ENCODE data around the gene SRGAP3. TPM values are rescaled to one million over a fixed set of nuclear protein-coding genes. Genes with fewer than 3 reads are reported as not detected.

SRGAP3 gene
- total RNA-seq, 4 donors from 2014 or later, result 13.7 to 27.7 (median 18.5) TPM

- WGBS, 2 donors, result 89 to 90% methylated on average over 2 of the region's 2 CpGs
- TF ChIP-seq POLR2A (IDR thresholded peaks at IDR 0.05) (no peak), CTCF (IDR thresholded peaks at IDR 0.05) (no peak)
These were observed 242.2 kb downstream of the SRGAP3 start for GRCh38 chr3:9007213-9007612.

GRCh38 chr3:9000041-9000440, 249.4 kb downstream of the SRGAP3 start:
- TF ChIP-seq POLR2A (IDR thresholded peaks at IDR 0.05) (no peak), CTCF (IDR thresholded peaks at IDR 0.05) (no peak)
- no peak overlapping the region for H3K4me3 ChIP-seq (ENCODE audit: low read depth, poor library complexity, severe bottlenecking)
- no peak for DNase-seq (ENCODE audit: low spot score in 2 of 2)
- intact Hi-C loops (cut with DNase I; ENCODE audit: low total_unique reads), result no loop called here

More at GRCh38 chr3:9007213-9007612, 242.2 kb downstream of the SRGAP3 start:
- no peak overlapping the region for H3K4me3 ChIP-seq (ENCODE audit: low read depth, poor library complexity, severe bottlenecking)
- intact Hi-C loops (cut with DNase I; ENCODE audit: low total_unique reads), result no loop called here
- DNase-seq (ENCODE audit: low spot score in 2 of 2), result no peak

- TF ChIP-seq POLR2A (IDR thresholded peaks at IDR 0.05) (no peak), CTCF (IDR thresholded peaks at IDR 0.05) (no peak)
- intact Hi-C loops (cut with DNase I; ENCODE audit: low total_unique reads), result no loop called here
- DNase-seq (ENCODE audit: low spot score in 2 of 2), result peak in 1 of 2 donors; percentile 21
- no peak overlapping the region for H3K4me3 ChIP-seq (ENCODE audit: low read depth, poor library complexity, severe bottlenecking)
- WGBS, 2 donors, result 75 to 77% methylated on average over 3 of the region's 3 CpGs
These were observed 252.3 kb downstream of the SRGAP3 start for GRCh38 chr3:8997151-8997550.

- TF ChIP-seq POLR2A (IDR thresholded peaks at IDR 0.05) (no peak), CTCF (IDR thresholded peaks at IDR 0.05) (no peak)
These were observed 252.7 kb downstream of the SRGAP3 start for GRCh38 chr3:8996681-8997121.

GRCh38 chr3:8996216-8996615, 253.2 kb downstream of the SRGAP3 start:
- intact Hi-C loops (cut with DNase I; ENCODE audit: low total_unique reads), result no loop called here
- TF ChIP-seq CTCF (IDR thresholded peaks at IDR 0.05) (no peak), POLR2A (IDR thresholded peaks at IDR 0.05) (no peak)
- WGBS, 2 donors, result 75 to 76% methylated on average over 2 of the region's 2 CpGs
- no peak overlapping the region for H3K4me3 ChIP-seq (ENCODE audit: low read depth, poor library complexity, severe bottlenecking)
- DNase-seq (ENCODE audit: low spot score in 2 of 2), result peak in 1 of 2 donors; percentile 36

More at GRCh38 chr3:8996681-8997121, 252.7 kb downstream of the SRGAP3 start:
- intact Hi-C loops (cut with DNase I; ENCODE audit: low total_unique reads), result no loop called here
- H3K4me3 ChIP-seq (ENCODE audit: low read depth, poor library complexity, severe bottlenecking), result no peak overlapping the region
- peak; percentile 39 to 82 for DNase-seq (ENCODE audit: low spot score in 2 of 2)
- WGBS, 2 donors, result 29 to 38% methylated on average over 11 to 12 of the region's 12 CpGs

- no peak for TF ChIP-seq CTCF (IDR thresholded peaks at IDR 0.05)
- TF ChIP-seq POLR2A (IDR thresholded peaks at IDR 0.05), result no peak
- intact Hi-C loops (cut with DNase I; ENCODE audit: low total_unique reads), result no loop called here
- 95 to 98% methylated on average over 15 of the region's 15 CpGs for WGBS, 2 donors
- peak in 1 of 2 donors; percentile 68 for DNase-seq (ENCODE audit: low spot score in 2 of 2)
- no peak overlapping the region for H3K4me3 ChIP-seq (ENCODE audit: low read depth, poor library complexity, severe bottlenecking)
These were observed 255.2 kb downstream of the SRGAP3 start for GRCh38 chr3:8994226-8994625.

All from lower leg skin (tissue), 4 donors.